ENCODE data around the gene P3H2. TPM values are rescaled to one million over a fixed set of nuclear protein-coding genes. Genes with fewer than 3 reads are reported as not detected.

The P3H2 gene
- total RNA-seq, 1 experiment from 2014 or later, result 20.9 TPM

DNA sequence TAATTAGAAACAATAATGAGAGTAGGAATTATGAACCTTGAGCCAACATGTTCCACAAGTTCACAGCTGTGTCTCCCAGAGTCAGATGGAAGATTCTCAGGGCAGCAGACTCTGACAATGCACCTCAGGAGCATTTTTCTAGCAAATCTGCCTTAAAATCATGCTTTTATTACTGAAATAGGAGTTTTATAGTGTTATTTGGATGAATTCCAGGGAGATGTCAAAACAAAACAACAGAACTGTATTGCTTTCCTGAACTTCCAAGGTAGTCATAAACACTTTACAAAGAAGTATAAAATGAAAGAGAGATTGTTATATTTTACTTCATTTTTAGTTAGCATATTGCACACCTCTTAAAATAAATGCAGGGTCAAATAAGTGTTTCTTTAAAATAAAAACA, 77.0 kb downstream of the P3H2 start:
- Histone ChIP-seq H3K27ac (no peak overlapping the region), H3K9me2 (ENCODE audit: insufficient read depth) (no peaks in the 10 kb centered on the region), H3K4me1 (replicated peaks; ENCODE audit: insufficient read depth) (no peaks in the 10 kb centered on the region), H4K20me1 (ENCODE audit: insufficient read depth) (no peaks in the 10 kb centered on the region), H3K4me2 (no peak overlapping the region), H3K4me3 (no peak overlapping the region), H3K27me3 (ENCODE audit: insufficient read depth, low read depth) (no peaks in the 10 kb centered on the region), H3K36me3 (ENCODE audit: low read depth) (no peaks in the 10 kb centered on the region), H3F3A (ENCODE audit: insufficient read depth, low read depth) (no peaks in the 10 kb centered on the region), H2AFZ (no peak overlapping the region), H3K9me3 (ENCODE audit: insufficient read depth, low read depth) (no peaks in the 10 kb centered on the region), H3K79me2 (ENCODE audit: low read depth) (no peaks in the 10 kb centered on the region)
- intact Hi-C loops (cut with micrococcal nuclease; ENCODE audit: unreplicated experiment), result no loop called here
- ChIA-PET CTCF (no interaction called here), POLR2A (ENCODE audit: unreplicated experiment) (interaction anchor here (0.6 kb wide), 2 partner anchors 40 to 624 kb away, joined by 3 to 6 read pairs; no protein-coding TSS in a partner anchor)
- TF ChIP-seq, protein P1, sequence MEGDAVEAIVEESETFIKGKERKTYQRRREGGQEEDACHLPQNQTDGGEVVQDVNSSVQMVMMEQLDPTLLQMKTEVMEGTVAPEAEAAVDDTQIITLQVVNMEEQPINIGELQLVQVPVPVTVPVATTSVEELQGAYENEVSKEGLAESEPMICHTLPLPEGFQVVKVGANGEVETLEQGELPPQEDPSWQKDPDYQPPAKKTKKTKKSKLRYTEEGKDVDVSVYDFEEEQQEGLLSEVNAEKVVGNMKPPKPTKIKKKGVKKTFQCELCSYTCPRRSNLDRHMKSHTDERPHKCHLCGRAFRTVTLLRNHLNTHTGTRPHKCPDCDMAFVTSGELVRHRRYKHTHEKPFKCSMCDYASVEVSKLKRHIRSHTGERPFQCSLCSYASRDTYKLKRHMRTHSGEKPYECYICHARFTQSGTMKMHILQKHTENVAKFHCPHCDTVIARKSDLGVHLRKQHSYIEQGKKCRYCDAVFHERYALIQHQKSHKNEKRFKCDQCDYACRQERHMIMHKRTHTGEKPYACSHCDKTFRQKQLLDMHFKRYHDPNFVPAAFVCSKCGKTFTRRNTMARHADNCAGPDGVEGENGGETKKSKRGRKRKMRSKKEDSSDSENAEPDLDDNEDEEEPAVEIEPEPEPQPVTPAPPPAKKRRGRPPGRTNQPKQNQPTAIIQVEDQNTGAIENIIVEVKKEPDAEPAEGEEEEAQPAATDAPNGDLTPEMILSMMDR (conservative IDR thresholded peaks at IDR 0.05), result no peak
- TF ChIP-seq EZH2 (IDR thresholded peaks at IDR 0.05; ENCODE audit: low read depth), result no peak
- no peak for DNase-seq
- BruUV-seq (replicated peaks), result no TSS peak

DNA sequence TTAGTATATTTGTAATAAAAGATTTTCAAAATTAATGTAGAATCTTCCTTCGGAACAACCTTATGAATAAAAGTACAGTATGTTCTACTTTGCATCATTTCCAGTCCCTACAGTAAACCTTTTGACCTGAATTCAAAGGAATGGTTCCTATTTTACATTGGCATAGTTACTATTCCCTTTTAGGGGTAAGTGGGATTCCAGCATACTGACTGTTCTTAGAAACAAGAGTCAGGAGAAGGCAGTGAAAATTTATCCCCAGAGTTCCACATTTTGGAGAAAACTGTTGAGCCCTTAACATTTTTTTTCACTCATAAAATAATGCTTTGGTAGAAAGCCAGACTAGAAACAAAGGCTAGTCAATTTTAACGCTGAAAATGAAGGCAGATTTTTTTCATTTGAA, 78.1 kb downstream of the P3H2 start:
- Histone ChIP-seq H4K20me1 (ENCODE audit: insufficient read depth) (no peaks in the 10 kb centered on the region), H3K9me2 (ENCODE audit: insufficient read depth) (no peaks in the 10 kb centered on the region), H3K27me3 (ENCODE audit: insufficient read depth, low read depth) (no peaks in the 10 kb centered on the region), H3K36me3 (ENCODE audit: low read depth) (no peaks in the 10 kb centered on the region), H3K4me1 (replicated peaks; ENCODE audit: insufficient read depth) (no peaks in the 10 kb centered on the region), H3F3A (ENCODE audit: insufficient read depth, low read depth) (no peaks in the 10 kb centered on the region), H3K4me2 (no peak overlapping the region), H3K27ac (no peak overlapping the region), H2AFZ (no peak overlapping the region), H3K9me3 (ENCODE audit: insufficient read depth, low read depth) (peaks cover 6% of the 10 kb centered on the region), H3K79me2 (ENCODE audit: low read depth) (no peaks in the 10 kb centered on the region), H3K4me3 (no peak overlapping the region)
- no peak for TF ChIP-seq EZH2 (IDR thresholded peaks at IDR 0.05; ENCODE audit: low read depth)
- TF ChIP-seq, protein P1 (conservative IDR thresholded peaks at IDR 0.05), result no peak
- ChIA-PET CTCF (no interaction called here), POLR2A (ENCODE audit: unreplicated experiment) (no interaction called here)
- intact Hi-C loops (cut with micrococcal nuclease; ENCODE audit: unreplicated experiment), result no loop called here
- DNase-seq, result no peak
- BruUV-seq (replicated peaks), result no TSS peak

DNA sequence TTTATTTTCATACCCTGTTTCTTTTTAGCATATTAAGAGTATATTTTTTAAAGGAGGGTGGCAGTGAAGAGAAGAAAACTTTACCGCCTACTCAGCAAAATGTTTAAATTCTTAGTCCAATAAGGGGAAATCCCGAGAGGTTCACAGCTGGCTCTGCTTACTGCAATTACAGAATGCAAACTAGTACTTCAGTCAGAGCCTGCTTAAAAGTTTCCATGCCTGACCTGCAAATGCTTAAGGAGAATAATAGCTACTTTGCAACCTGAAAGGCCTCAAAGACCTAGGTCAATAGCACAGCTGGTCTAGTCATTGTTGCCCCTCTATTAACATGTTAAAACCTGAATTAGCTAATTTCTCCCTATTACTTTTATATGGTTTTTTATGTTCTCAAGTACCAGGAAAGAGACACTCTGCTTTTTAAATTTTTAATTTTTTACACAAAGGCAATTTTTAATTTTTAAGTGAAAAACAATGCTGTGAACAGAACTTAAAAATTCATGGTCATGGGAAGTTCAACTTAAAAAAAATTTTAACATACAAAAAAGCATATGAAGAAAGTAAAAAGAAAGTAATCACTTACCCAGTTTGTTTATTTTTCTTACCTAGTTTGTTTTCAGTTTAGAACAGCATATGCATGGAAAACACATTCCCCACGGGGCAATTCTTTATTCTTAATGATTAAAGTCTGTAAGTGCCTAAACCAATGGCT, 79.2 kb downstream of the P3H2 start:
- CTCF ChIA-PET, result interaction anchor here (1.1 kb wide), 1 partner anchor 12 kb away, joined by 3 read pairs; no protein-coding TSS in a partner anchor

More for the DNA sequence above, 79.2 kb downstream of the P3H2 start:
- no peaks in the 10 kb centered on the region for H3K9me2 ChIP-seq (ENCODE audit: insufficient read depth)
- H4K20me1 ChIP-seq (ENCODE audit: insufficient read depth), result no peaks in the 10 kb centered on the region
- BruUV-seq (replicated peaks), result no TSS peak
- no peak overlapping the region for H3K27ac ChIP-seq
- POLR2A ChIA-PET (ENCODE audit: unreplicated experiment), result interaction anchor here (0.7 kb wide), 1 partner anchor 200 kb away, joined by 4 read pairs; no protein-coding TSS in a partner anchor
- H2AFZ ChIP-seq, result no peak overlapping the region
- no peaks in the 10 kb centered on the region for H3K36me3 ChIP-seq (ENCODE audit: low read depth)
- TF ChIP-seq EZH2 (IDR thresholded peaks at IDR 0.05; ENCODE audit: low read depth), result no peak
- TF ChIP-seq, protein P1 (conservative IDR thresholded peaks at IDR 0.05), result no peak
- intact Hi-C loops (cut with micrococcal nuclease; ENCODE audit: unreplicated experiment), result no loop called here
- H3K27me3 ChIP-seq (ENCODE audit: insufficient read depth, low read depth), result no peaks in the 10 kb centered on the region
- peaks cover 8% of the 10 kb centered on the region for H3K9me3 ChIP-seq (ENCODE audit: insufficient read depth, low read depth)
- no peaks in the 10 kb centered on the region for H3F3A ChIP-seq (ENCODE audit: insufficient read depth, low read depth)
- no peaks in the 10 kb centered on the region for H3K4me1 ChIP-seq (replicated peaks; ENCODE audit: insufficient read depth)
- no peak for DNase-seq
- no peak overlapping the region for H3K4me2 ChIP-seq
- H3K4me3 ChIP-seq, result no peak overlapping the region
- H3K79me2 ChIP-seq (ENCODE audit: low read depth), result no peaks in the 10 kb centered on the region
